ENCODE data around the gene CLIC3. TPM values are rescaled to one million over a fixed set of nuclear protein-coding genes. Genes with fewer than 3 reads are reported as not detected.

Gene CLIC3
- total RNA-seq, 2 experiments from 2014 or later: not detected

DNA sequence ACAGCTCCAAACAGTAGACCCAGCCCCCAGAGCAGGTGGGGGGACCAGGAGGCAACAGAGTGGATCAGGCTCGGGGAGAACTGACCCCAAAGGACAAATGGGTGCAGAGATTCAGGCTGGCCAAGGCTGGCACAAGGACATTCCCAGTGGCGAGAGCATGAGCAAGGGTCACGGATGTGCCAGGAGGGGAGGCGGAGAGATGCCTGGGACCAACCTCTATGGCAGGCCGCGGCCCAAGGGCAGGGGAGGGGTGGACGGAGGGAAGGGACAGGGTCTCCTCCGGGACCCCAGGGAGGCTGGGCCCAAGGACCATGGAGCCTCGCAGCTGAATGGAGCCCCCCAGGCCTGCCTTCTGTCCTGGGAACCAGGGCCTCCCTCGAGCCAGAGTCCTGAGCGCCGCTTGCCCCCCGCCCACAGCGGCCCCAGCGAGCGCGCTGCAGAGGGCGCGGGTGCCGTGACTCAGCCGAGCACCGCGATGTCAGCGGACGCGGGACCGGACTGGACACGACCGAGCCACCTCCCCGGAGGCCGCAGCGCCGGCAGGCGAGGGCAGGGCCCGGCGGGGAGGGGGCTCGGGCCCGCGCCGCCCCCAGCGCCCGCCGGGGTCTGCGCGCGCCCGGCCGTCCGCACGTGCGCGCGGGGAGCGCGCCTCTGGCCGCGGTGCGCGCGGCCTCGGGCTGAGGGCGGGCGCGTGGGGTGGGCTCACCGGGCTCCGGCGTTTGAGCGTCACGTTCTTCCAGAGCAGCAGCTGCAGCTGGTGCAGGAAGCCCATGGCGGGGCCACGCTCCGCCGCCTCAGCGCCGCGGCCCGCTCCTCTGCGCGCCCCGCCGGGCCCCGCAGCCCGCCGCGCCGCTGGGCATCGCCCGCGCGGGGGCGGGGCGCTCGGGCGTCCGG is 31.2 kb upstream of the CLIC3 start, which contains the start of gene ABCA2:
ABCA2 (minus strand) TSS at position 869 of the 894 bp plus-strand sequence; CDS start at position 772, 97 bp downstream.
- peak within 1 kb of the TSS; percentile 84 for H3K4me2 ChIP-seq (ENCODE audit: low read length)
- H3K27ac ChIP-seq (ENCODE audit: low read depth, low read length, poor library complexity, severe bottlenecking): peak within 1 kb of the TSS; percentile 8
- no peaks in the 10 kb centered on the region for H4K20me1 ChIP-seq (ENCODE audit: insufficient read depth, low read length)
- H3K4me3 ChIP-seq (ENCODE audit: low read depth, low read length, poor library complexity, severe bottlenecking): peak within 1 kb of the TSS; percentile 65
- H3K36me3 ChIP-seq (ENCODE audit: insufficient read depth, low read length): no peaks in the 10 kb centered on the region
- no peak for DNase-seq (ENCODE audit: low spot score)
- H2AFZ ChIP-seq (ENCODE audit: low read length): peak within 1 kb of the TSS; percentile 80; the same call in 1 of the 2 replicates
- H3K9me2 ChIP-seq (ENCODE audit: insufficient read depth, low read length): no peaks in the 10 kb centered on the region
- CTCF ChIA-PET (ENCODE audit: unreplicated experiment): no interaction called here
- H3K4me1 ChIP-seq (ENCODE audit: insufficient read depth, low read length, poor library complexity, severe bottlenecking): peaks cover 45% of the 10 kb centered on the region
- no peak for TF ChIP-seq EZH2phosphoT487 (IDR thresholded peaks at IDR 0.05; ENCODE audit: borderline replicate concordance, low read depth, low read length)
- TF ChIP-seq, protein P1, sequence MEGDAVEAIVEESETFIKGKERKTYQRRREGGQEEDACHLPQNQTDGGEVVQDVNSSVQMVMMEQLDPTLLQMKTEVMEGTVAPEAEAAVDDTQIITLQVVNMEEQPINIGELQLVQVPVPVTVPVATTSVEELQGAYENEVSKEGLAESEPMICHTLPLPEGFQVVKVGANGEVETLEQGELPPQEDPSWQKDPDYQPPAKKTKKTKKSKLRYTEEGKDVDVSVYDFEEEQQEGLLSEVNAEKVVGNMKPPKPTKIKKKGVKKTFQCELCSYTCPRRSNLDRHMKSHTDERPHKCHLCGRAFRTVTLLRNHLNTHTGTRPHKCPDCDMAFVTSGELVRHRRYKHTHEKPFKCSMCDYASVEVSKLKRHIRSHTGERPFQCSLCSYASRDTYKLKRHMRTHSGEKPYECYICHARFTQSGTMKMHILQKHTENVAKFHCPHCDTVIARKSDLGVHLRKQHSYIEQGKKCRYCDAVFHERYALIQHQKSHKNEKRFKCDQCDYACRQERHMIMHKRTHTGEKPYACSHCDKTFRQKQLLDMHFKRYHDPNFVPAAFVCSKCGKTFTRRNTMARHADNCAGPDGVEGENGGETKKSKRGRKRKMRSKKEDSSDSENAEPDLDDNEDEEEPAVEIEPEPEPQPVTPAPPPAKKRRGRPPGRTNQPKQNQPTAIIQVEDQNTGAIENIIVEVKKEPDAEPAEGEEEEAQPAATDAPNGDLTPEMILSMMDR (conservative IDR thresholded peaks at IDR 0.05; ENCODE audit: low read length): no peak
- H3K79me2 ChIP-seq (ENCODE audit: insufficient read depth, low read depth, low read length): no peaks in the 10 kb centered on the region
- no peaks in the 10 kb centered on the region for H3K9me3 ChIP-seq (ENCODE audit: low read length)
- POLR2A ChIA-PET: interaction anchor here (2.1 kb wide), 1 partner anchor 42 kb away, joined by 4 read pairs; no protein-coding TSS in a partner anchor
- BruUV-seq (replicated peaks): no TSS peak
- intact Hi-C loops (cut with micrococcal nuclease; ENCODE audit: unreplicated experiment): loop anchor here (2.0 kb wide), 2 partner anchors 141 to 237 kb away; partner anchors contain the start of genes TMEM141 and TRAF2

DNA sequence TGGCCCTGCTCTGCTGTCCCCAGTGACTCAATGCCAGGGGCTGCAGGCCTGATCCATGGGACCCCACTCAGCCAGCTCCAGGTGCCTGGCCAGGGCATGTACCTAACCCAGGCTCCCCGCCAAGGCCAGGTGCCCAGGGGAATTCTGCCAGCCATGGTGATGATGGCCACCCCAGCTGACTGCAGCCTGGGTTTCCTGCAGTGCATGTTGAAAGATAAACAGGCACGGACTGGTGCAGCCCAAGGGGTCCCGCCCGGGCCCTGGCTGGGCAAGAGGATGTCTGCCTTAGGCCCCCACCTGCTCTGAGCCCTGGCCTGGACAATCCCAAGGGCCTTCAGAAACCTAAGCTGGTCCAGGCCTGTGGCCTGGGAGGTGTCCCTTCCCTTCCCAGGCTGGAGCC is 30.5 kb upstream of the CLIC3 start:
- Histone ChIP-seq H3K4me3 (ENCODE audit: low read depth, low read length, poor library complexity, severe bottlenecking) (no peak overlapping the region), H3K36me3 (ENCODE audit: insufficient read depth, low read length) (no peaks in the 10 kb centered on the region), H3K4me2 (ENCODE audit: low read length) (no peak overlapping the region), H3K27ac (ENCODE audit: low read depth, low read length, poor library complexity, severe bottlenecking) (no peak overlapping the region), H4K20me1 (ENCODE audit: insufficient read depth, low read length) (no peaks in the 10 kb centered on the region), H3K9me2 (ENCODE audit: insufficient read depth, low read length) (no peaks in the 10 kb centered on the region), H3K9me3 (ENCODE audit: low read length) (no peaks in the 10 kb centered on the region), H3K79me2 (ENCODE audit: insufficient read depth, low read depth, low read length) (no peaks in the 10 kb centered on the region), H3K4me1 (ENCODE audit: insufficient read depth, low read length, poor library complexity, severe bottlenecking) (peaks cover 37% of the 10 kb centered on the region), H2AFZ (ENCODE audit: low read length) (no peak overlapping the region)
- DNase-seq (ENCODE audit: low spot score): no peak
- no TSS peak for BruUV-seq (replicated peaks)
- intact Hi-C loops (cut with micrococcal nuclease; ENCODE audit: unreplicated experiment): no loop called here
- ChIA-PET POLR2A (no interaction called here), CTCF (ENCODE audit: unreplicated experiment) (no interaction called here)
- no peak for TF ChIP-seq EZH2phosphoT487 (IDR thresholded peaks at IDR 0.05; ENCODE audit: borderline replicate concordance, low read depth, low read length)
- TF ChIP-seq, protein P1 (conservative IDR thresholded peaks at IDR 0.05; ENCODE audit: low read length): no peak

DNA sequence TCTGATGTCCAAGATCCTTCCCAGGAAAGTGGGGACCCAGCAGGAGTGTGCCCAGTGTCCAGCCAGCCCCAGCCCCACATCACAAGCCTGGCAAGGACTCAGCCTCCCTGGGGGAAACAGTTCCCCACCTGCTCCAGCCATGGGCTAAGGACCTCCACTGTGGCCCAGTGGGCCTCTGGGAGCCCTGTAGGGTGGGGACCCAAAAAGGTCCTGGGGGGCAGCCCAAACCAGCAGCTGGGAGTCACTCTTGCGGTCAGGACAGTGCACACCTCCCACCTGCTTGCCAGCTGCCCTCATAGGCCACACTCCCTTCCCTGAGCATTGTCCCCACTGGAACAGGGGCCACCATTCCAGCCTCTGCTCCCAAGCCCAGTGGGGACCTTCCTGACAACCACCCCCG is 30.0 kb upstream of the CLIC3 start:
- no peak overlapping the region for H3K4me2 ChIP-seq (ENCODE audit: low read length)
- no peaks in the 10 kb centered on the region for H3K9me2 ChIP-seq (ENCODE audit: insufficient read depth, low read length)
- H3K9me3 ChIP-seq (ENCODE audit: low read length): no peaks in the 10 kb centered on the region
- H3K27ac ChIP-seq (ENCODE audit: low read depth, low read length, poor library complexity, severe bottlenecking): no peak overlapping the region
- no peak for TF ChIP-seq EZH2phosphoT487 (IDR thresholded peaks at IDR 0.05; ENCODE audit: borderline replicate concordance, low read depth, low read length)
- TF ChIP-seq, protein P1 (conservative IDR thresholded peaks at IDR 0.05; ENCODE audit: low read length): no peak
- H3K79me2 ChIP-seq (ENCODE audit: insufficient read depth, low read depth, low read length): no peaks in the 10 kb centered on the region
- intact Hi-C loops (cut with micrococcal nuclease; ENCODE audit: unreplicated experiment): no loop called here
- H2AFZ ChIP-seq (ENCODE audit: low read length): no peak overlapping the region
- no peak overlapping the region for H3K4me3 ChIP-seq (ENCODE audit: low read depth, low read length, poor library complexity, severe bottlenecking)
- no peak for DNase-seq (ENCODE audit: low spot score)
- peaks cover 36% of the 10 kb centered on the region for H3K4me1 ChIP-seq (ENCODE audit: insufficient read depth, low read length, poor library complexity, severe bottlenecking)
- ChIA-PET POLR2A (no interaction called here), CTCF (ENCODE audit: unreplicated experiment) (interaction anchor here (0.7 kb wide), 1 partner anchor 41 kb away, joined by 4 read pairs; no protein-coding TSS in a partner anchor)
- H4K20me1 ChIP-seq (ENCODE audit: insufficient read depth, low read length): no peaks in the 10 kb centered on the region
- no peaks in the 10 kb centered on the region for H3K36me3 ChIP-seq (ENCODE audit: insufficient read depth, low read length)
- no TSS peak for BruUV-seq (replicated peaks)
